Calu3 (cell line): Measurements from ENCODE around the gene MLC1. TPM values are rescaled to one million over a fixed set of nuclear protein-coding genes. Genes with fewer than 3 reads are reported as not detected.

Source experiments
- BruUV-seq: library from RNA; stranded (reverse); fragments of 400-500 nt; replicated peaks from 2 replicates; lab custom pipeline; 2021; lab: Mats Ljungman, UMichigan
- CTCF ChIA-PET: fragments of 300-600 bp; sonication (Branson Sonifier 250); formaldehyde crosslinking; loops from one replicate; lab custom pipeline; 2022; ENCODE audit warnings: antibody characterized with exemption; lab: Charles Lee
- DNase-seq: peaks from one replicate; pipeline ENCODE4 v3.0.0; 2022
- H3K27ac Mint-ChIP-seq: one replicate; pipeline ENCODE4 v1.8.0; 2022; ENCODE audit warnings: mixed read lengths; ENCODE audit not compliant: unreplicated experiment
- H3K27me3 Mint-ChIP-seq: one replicate; pipeline ENCODE4 v1.8.0; 2022; ENCODE audit warnings: mixed read lengths; ENCODE audit not compliant: unreplicated experiment
- H3K36me3 Mint-ChIP-seq: one replicate; pipeline ENCODE4 v1.8.0; 2022; ENCODE audit warnings: mild to moderate bottlenecking, moderate library complexity, mixed read lengths; ENCODE audit not compliant: insufficient read depth, unreplicated experiment
- H3K4me1 Mint-ChIP-seq: one replicate; pipeline ENCODE4 v1.8.0; 2022; ENCODE audit warnings: mild to moderate bottlenecking, low read depth, mixed read lengths; ENCODE audit not compliant: unreplicated experiment
- H3K4me3 Mint-ChIP-seq: one replicate; pipeline ENCODE4 v1.8.0; 2022; ENCODE audit warnings: mild to moderate bottlenecking, low read depth, moderate library complexity, mixed read lengths; ENCODE audit not compliant: unreplicated experiment
- H3K9me3 Mint-ChIP-seq: one replicate; pipeline ENCODE4 v1.8.0; 2022; ENCODE audit warnings: low read depth, mixed read lengths; ENCODE audit not compliant: unreplicated experiment
- CTCF ChIP-seq: fragments of 200-600 bp; IDR thresholded peaks from one replicate; pipeline ENCODE4 v1.8.0; 2022; ENCODE audit warnings: antibody characterized with exemption; ENCODE audit not compliant: unreplicated experiment
- intact Hi-C: fragments of 100-400 bp; cut with micrococcal nuclease; formaldehyde crosslinking; loops from one replicate; pipeline ENCODE4 v1.10.0; 2022; ENCODE audit not compliant: unreplicated experiment
- total RNA-seq: library from RNA; stranded (reverse); gene quantifications from 2 replicates; pipeline ENCODE4 v1.2.3, GENCODE V29; 2022

MLC1 gene
- total RNA-seq, 1 experiment from 2014 or later: not detected

- no peaks in the 10 kb centered on the region for H3K36me3 Mint-ChIP-seq
- no peaks in the 10 kb centered on the region for H3K4me1 Mint-ChIP-seq
- H3K27me3 Mint-ChIP-seq: peaks cover 44% of the 10 kb centered on the region
- DNase-seq: no peak
- H3K4me3 Mint-ChIP-seq: no peak overlapping the region
- no TSS peak for BruUV-seq
- H3K27ac Mint-ChIP-seq: no peak overlapping the region
- intact Hi-C loops: no loop called here
- no peaks in the 10 kb centered on the region for H3K9me3 Mint-ChIP-seq
- CTCF ChIA-PET: no interaction called here
- no peak for TF ChIP-seq CTCF
Measured at GRCh38 chr22:50101870-50102565, 16.8 kb upstream of the MLC1 start.

GRCh38 chr22:50098052-50098451 is 12.8 kb upstream of the MLC1 start:
- CTCF ChIA-PET: no interaction called here
- Mint-ChIP-seq H3K4me3 (no peak overlapping the region), H3K9me3 (peaks cover 2% of the 10 kb centered on the region), H3K36me3 (no peaks in the 10 kb centered on the region), H3K4me1 (no peaks in the 10 kb centered on the region), H3K27ac (no peak overlapping the region), H3K27me3 (peaks cover 70% of the 10 kb centered on the region)
- TF ChIP-seq CTCF: no peak
- DNase-seq: no peak
- intact Hi-C loops: no loop called here
- no TSS peak for BruUV-seq

- H3K4me1 Mint-ChIP-seq: no peaks in the 10 kb centered on the region
- H3K27ac Mint-ChIP-seq: no peak overlapping the region
- peaks cover 6% of the 10 kb centered on the region for H3K9me3 Mint-ChIP-seq
- no peak overlapping the region for H3K4me3 Mint-ChIP-seq
- BruUV-seq: no TSS peak
- DNase-seq: no peak
- H3K36me3 Mint-ChIP-seq: no peaks in the 10 kb centered on the region
- CTCF ChIA-PET: no interaction called here
- TF ChIP-seq CTCF: no peak
- H3K27me3 Mint-ChIP-seq: peaks cover 57% of the 10 kb centered on the region
- intact Hi-C loops: no loop called here
Measured at GRCh38 chr22:50092342-50092741, 7.1 kb upstream of the MLC1 start.

- H3K27me3 Mint-ChIP-seq: peaks cover 45% of the 10 kb centered on the region
- no TSS peak for BruUV-seq
- CTCF ChIA-PET: interaction anchor here (0.5 kb wide), 1 partner anchor 34 kb away, joined by 3 read pairs; no protein-coding TSS in a partner anchor
Measured at GRCh38 chr22:50091092-50091768, 6.0 kb upstream of the MLC1 start.

More at GRCh38 chr22:50091092-50091768, 6.0 kb upstream of the MLC1 start:
- intact Hi-C loops: no loop called here
- H3K9me3 Mint-ChIP-seq: peaks cover 9% of the 10 kb centered on the region
- no peak overlapping the region for H3K4me3 Mint-ChIP-seq
- no peak for DNase-seq
- H3K36me3 Mint-ChIP-seq: no peaks in the 10 kb centered on the region
- H3K4me1 Mint-ChIP-seq: no peaks in the 10 kb centered on the region
- TF ChIP-seq CTCF: no peak
- no peak overlapping the region for H3K27ac Mint-ChIP-seq
